22Rv1 (cell line): Measurements from ENCODE around the gene SLCO3A1.

Experiments
- CTCF ChIP-seq: fragments of 450-650 bp; IDR thresholded peaks from 2 replicates; pipeline ENCODE4 v1.5.1; 2017; ENCODE audit warnings: mild to moderate bottlenecking
- ZFX ChIP-seq: fragments of 450-650 bp; IDR thresholded peaks from 2 replicates; pipeline ENCODE4 v1.6.1; 2017; ENCODE audit warnings: antibody characterized with exemption, borderline replicate concordance

- TF ChIP-seq CTCF (no peak), ZFX (no peak)
Observed at GRCh38 chr15:91953432-91953831, 99.9 kb downstream of the SLCO3A1 start.
